ENCODE measurements around the gene STEAP3. TPM values are rescaled to one million over a fixed set of nuclear protein-coding genes. Genes with fewer than 3 reads are reported as not detected.

The STEAP3 gene
- total RNA-seq, 2 donors from 2014 or later: 17.9 to 31.4 TPM

DNA sequence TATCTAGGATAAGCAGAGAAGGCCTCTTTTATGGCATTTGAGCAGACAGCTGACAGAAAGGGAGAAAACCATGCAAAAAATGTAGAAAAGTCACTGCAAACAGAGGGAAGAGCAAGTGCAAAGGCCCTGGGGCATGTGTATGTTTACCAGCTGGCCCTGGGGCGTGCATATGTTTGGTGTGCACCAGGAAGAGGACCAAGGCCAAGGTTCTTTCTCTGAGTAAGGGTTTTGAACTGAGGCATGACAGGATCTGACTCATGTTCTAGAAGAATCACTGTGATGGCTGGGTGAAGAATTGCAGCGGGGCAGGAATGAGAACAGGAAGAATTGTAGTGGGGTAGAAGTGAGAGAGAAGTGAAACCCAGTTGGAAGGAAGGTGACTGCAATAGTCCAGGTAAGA, 69.6 kb downstream of the STEAP3 start:
- peaks cover 0 to 9% of the 10 kb centered on the region in 2 donors for H3K4me1 ChIP-seq (ENCODE audit: control insufficient read depth in 1 of 2, low read depth in 2 of 2)
- no peaks in the 10 kb centered on the region for H3K27me3 ChIP-seq (replicated peaks; ENCODE audit: insufficient read depth)
- H3K36me3 ChIP-seq: no peaks in the 10 kb centered on the region
- TF ChIP-seq, protein P1, sequence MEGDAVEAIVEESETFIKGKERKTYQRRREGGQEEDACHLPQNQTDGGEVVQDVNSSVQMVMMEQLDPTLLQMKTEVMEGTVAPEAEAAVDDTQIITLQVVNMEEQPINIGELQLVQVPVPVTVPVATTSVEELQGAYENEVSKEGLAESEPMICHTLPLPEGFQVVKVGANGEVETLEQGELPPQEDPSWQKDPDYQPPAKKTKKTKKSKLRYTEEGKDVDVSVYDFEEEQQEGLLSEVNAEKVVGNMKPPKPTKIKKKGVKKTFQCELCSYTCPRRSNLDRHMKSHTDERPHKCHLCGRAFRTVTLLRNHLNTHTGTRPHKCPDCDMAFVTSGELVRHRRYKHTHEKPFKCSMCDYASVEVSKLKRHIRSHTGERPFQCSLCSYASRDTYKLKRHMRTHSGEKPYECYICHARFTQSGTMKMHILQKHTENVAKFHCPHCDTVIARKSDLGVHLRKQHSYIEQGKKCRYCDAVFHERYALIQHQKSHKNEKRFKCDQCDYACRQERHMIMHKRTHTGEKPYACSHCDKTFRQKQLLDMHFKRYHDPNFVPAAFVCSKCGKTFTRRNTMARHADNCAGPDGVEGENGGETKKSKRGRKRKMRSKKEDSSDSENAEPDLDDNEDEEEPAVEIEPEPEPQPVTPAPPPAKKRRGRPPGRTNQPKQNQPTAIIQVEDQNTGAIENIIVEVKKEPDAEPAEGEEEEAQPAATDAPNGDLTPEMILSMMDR (IDR thresholded peaks at IDR 0.05): no peak
- DNase-seq (ENCODE audit: low spot score) (no peak), ATAC-seq (ENCODE audit: insufficient number of reproducible peaks, low FRiP score, low read depth) (no peak)
- no peak overlapping the region for H3K4me3 ChIP-seq
- no peaks in the 10 kb centered on the region for H3K9me3 ChIP-seq
- H3K27ac ChIP-seq: no peak overlapping the region

DNA sequence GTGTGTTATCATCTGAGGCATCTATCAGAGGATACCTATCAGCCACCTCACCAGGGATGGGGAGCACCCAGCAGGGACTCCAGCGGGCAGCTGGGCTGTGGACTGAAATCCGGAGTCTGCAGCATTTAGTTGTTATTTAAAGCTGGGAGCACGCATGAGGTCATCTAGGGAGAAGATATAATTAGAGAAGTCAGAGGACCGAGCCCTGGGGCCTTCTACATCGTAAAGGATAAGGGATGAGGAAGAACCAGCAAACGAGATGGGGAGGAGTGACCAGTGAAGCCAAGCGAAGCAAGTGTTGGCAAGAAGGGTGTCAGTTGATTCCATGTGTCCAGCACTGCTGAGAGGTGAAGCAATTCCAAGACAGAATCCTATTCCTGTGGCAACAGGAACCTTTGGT, 70.3 kb downstream of the STEAP3 start:
- H3K27me3 ChIP-seq (replicated peaks; ENCODE audit: insufficient read depth): no peaks in the 10 kb centered on the region
- H3K4me1 ChIP-seq (ENCODE audit: control insufficient read depth in 1 of 2, low read depth in 2 of 2): peaks cover 0 to 9% of the 10 kb centered on the region in 2 donors
- H3K9me3 ChIP-seq: no peaks in the 10 kb centered on the region
- DNase-seq (ENCODE audit: low spot score) (no peak), ATAC-seq (ENCODE audit: insufficient number of reproducible peaks, low FRiP score, low read depth) (no peak)
- H3K27ac ChIP-seq: no peak overlapping the region
- no peak overlapping the region for H3K4me3 ChIP-seq
- H3K36me3 ChIP-seq: no peaks in the 10 kb centered on the region
- TF ChIP-seq, protein P1 (IDR thresholded peaks at IDR 0.05): no peak

DNA sequence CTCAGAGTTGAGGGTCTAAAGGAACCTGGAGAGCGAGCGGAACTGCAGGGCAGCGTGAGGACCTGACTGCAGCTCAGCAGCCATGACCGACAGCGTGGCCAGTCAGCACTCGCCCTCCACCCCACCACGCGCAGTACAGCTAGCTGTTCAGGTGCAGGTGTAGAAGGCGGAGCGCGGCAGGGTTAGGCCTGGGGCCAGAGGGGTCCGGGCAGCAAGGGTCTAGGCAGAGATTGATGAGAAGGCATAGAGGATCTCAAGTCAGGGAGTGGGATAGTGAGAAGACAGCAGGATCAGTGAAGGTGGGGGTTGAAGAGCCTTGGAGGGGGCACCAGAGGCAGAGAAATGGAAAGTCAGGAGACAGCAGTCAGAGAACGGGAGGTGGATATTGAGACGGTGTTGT, 71.0 kb downstream of the STEAP3 start:
- no peak for ATAC-seq (ENCODE audit: insufficient number of reproducible peaks, low FRiP score, low read depth)
- DNase-seq (ENCODE audit: low spot score): no peak

DNA sequence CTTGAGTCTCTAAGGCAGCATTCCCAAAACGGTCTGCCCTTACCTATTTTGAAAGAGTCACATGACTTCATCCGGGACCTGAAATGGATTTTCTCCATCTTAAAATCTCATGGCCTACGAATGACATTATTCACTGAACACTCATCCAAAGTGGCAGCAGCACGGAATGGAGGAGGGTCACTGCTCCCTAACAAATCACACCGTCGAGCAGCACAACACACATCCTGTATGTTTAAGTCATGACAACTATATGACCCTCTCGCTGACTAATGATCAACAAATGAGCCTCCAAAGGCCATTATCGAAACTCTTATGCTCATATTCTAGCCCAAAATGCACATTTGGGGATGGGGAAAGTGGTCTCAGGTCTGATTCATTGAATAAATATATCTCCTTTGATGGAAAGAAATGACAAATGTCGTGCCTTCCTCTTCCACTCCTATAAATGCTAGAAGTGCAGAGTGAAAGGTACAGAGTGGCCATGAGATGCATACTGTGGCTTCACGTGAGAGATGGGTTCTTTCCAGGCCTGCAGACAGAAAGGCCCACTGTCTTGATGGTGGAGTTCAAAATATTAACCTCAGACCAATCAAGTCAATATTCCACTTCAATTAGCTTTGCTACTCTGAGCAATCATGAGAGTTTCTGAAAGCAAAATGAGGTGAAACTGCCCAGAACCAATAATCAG, 72.2 kb downstream of the STEAP3 start:
- peaks cover 0 to 9% of the 10 kb centered on the region in 2 donors for H3K4me1 ChIP-seq (ENCODE audit: control insufficient read depth in 1 of 2, low read depth in 2 of 2)
- no peak overlapping the region for H3K27ac ChIP-seq
- ATAC-seq (ENCODE audit: insufficient number of reproducible peaks, low FRiP score, low read depth) (no peak), DNase-seq (ENCODE audit: low spot score) (no peak)
- no peak overlapping the region for H3K4me3 ChIP-seq
- TF ChIP-seq, protein P1 (IDR thresholded peaks at IDR 0.05): no peak
- H3K27me3 ChIP-seq (replicated peaks; ENCODE audit: insufficient read depth): no peaks in the 10 kb centered on the region
- H3K36me3 ChIP-seq: no peaks in the 10 kb centered on the region
- no peaks in the 10 kb centered on the region for H3K9me3 ChIP-seq

More for the DNA sequence above, 71.0 kb downstream of the STEAP3 start:
- Histone ChIP-seq H3K4me1 (ENCODE audit: control insufficient read depth in 1 of 2, low read depth in 2 of 2) (peaks cover 0 to 9% of the 10 kb centered on the region in 2 donors), H3K9me3 (no peaks in the 10 kb centered on the region), H3K27me3 (replicated peaks; ENCODE audit: insufficient read depth) (no peaks in the 10 kb centered on the region), H3K36me3 (no peaks in the 10 kb centered on the region), H3K4me3 (no peak overlapping the region), H3K27ac (no peak overlapping the region)
- TF ChIP-seq, protein P1 (IDR thresholded peaks at IDR 0.05): no peak

DNA sequence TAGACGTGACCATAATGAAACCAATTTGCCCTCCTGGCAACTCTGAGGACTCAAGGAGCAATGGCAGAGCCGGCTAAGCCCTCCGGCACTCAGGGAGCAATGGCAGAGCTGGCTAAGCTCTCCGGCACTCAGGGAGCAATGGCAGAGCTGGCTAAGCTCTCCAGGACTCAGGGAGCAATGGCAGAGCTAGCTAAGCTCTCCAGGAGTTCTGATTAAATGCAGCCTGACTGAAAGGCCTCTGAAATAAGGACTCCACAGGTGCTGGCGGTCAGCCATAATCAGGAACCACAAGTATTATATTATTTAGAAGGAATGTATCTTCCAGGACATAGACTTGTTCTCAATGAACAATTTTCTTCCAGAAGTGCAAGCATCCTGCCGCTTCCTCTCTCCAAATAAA, 77.8 kb downstream of the STEAP3 start:
- Histone ChIP-seq H3K27me3 (replicated peaks; ENCODE audit: insufficient read depth) (no peaks in the 10 kb centered on the region), H3K4me3 (no peak overlapping the region), H3K4me1 (ENCODE audit: control insufficient read depth in 1 of 2, low read depth in 2 of 2) (no peaks in the 10 kb centered on the region), H3K36me3 (no peaks in the 10 kb centered on the region), H3K27ac (no peak overlapping the region), H3K9me3 (no peaks in the 10 kb centered on the region)
- DNase-seq (ENCODE audit: low spot score): no peak
- TF ChIP-seq, protein P1 (IDR thresholded peaks at IDR 0.05): no peak
- no peak for ATAC-seq (ENCODE audit: insufficient number of reproducible peaks, low FRiP score, low read depth)

Measured in thoracic aorta (tissue), 2 donors.